Osteocyte (in vitro differentiated cells): ENCODE results near the gene CHST12. TPM values are rescaled to one million over a fixed set of nuclear protein-coding genes. Genes with fewer than 3 reads are reported as not detected.

ENCODE experiments used
- DNase-seq: peaks from one replicate; pipeline ENCODE4 v3.0.0; 2021; ENCODE audit warnings: mixed read lengths; ENCODE audit not compliant: unreplicated experiment; ENCODE audit errors: extremely low spot score
- H3K27ac Mint-ChIP-seq: one replicate; pipeline ENCODE4 v1.8.0; 2021; ENCODE audit warnings: mild to moderate bottlenecking, mixed read lengths; ENCODE audit not compliant: unreplicated experiment
- H3K27me3 Mint-ChIP-seq: one replicate; pipeline ENCODE4 v1.8.0; 2021; ENCODE audit warnings: mixed read lengths; ENCODE audit not compliant: unreplicated experiment
- H3K36me3 Mint-ChIP-seq: one replicate; pipeline ENCODE4 v1.8.0; 2021; ENCODE audit warnings: mixed read lengths; ENCODE audit not compliant: unreplicated experiment
- H3K4me1 Mint-ChIP-seq: one replicate; pipeline ENCODE4 v1.8.0; 2021; ENCODE audit warnings: mixed read lengths; ENCODE audit not compliant: unreplicated experiment
- H3K4me3 Mint-ChIP-seq: one replicate; pipeline ENCODE4 v1.8.0; 2021; ENCODE audit warnings: mild to moderate bottlenecking, moderate library complexity, mixed read lengths; ENCODE audit not compliant: unreplicated experiment
- H3K9me3 Mint-ChIP-seq: one replicate; pipeline ENCODE4 v1.8.0; 2021; ENCODE audit warnings: mixed read lengths; ENCODE audit not compliant: unreplicated experiment
- total RNA-seq: library from RNA; stranded (reverse); gene quantifications from 2 replicates; pipeline ENCODE4 v1.2.1, GENCODE V29; 2021
- TF ChIP-seq, protein P1 (sequence below): fragments of 200-600 bp; sonication (generic); IDR thresholded peaks from 2 replicates; pipeline ENCODE4 v1.5.0; 2021; ENCODE audit warnings: antibody characterized with exemption, mild to moderate bottlenecking, moderate library complexity

Gene CHST12
- total RNA-seq, 1 donor from 2014 or later: 30.2 TPM

DNA sequence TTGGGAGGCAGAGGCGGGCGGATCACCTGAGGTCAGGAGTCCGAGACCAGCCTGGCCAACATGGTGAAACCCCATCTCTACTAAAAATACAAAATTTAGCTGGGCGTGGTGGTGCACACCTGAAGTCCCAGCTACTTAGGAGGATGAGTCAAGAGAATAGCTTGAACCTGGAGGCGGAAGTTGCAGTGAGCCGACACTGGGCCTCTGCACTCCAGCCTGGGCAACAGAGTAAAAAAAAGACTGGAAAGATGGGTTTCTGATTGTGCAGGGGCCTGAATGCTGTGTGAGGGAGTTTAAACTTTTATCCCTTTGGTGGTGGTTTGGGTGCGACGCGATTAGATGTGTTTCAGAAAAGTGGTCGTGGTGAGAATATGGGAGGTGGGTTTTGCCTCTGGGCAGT, 1.8 kb downstream of the CHST12 start:
- H3K27me3 Mint-ChIP-seq: no peaks in the 10 kb centered on the region
- no peak for DNase-seq
- H3K4me3 Mint-ChIP-seq: peak overlapping the region; percentile 83
- H3K4me1 Mint-ChIP-seq: peaks cover 37% of the 10 kb centered on the region
- no peak overlapping the region for H3K27ac Mint-ChIP-seq
- no peaks in the 10 kb centered on the region for H3K9me3 Mint-ChIP-seq
- TF ChIP-seq, protein P1, sequence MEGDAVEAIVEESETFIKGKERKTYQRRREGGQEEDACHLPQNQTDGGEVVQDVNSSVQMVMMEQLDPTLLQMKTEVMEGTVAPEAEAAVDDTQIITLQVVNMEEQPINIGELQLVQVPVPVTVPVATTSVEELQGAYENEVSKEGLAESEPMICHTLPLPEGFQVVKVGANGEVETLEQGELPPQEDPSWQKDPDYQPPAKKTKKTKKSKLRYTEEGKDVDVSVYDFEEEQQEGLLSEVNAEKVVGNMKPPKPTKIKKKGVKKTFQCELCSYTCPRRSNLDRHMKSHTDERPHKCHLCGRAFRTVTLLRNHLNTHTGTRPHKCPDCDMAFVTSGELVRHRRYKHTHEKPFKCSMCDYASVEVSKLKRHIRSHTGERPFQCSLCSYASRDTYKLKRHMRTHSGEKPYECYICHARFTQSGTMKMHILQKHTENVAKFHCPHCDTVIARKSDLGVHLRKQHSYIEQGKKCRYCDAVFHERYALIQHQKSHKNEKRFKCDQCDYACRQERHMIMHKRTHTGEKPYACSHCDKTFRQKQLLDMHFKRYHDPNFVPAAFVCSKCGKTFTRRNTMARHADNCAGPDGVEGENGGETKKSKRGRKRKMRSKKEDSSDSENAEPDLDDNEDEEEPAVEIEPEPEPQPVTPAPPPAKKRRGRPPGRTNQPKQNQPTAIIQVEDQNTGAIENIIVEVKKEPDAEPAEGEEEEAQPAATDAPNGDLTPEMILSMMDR: no peak
- peaks cover 7% of the 10 kb centered on the region for H3K36me3 Mint-ChIP-seq

DNA sequence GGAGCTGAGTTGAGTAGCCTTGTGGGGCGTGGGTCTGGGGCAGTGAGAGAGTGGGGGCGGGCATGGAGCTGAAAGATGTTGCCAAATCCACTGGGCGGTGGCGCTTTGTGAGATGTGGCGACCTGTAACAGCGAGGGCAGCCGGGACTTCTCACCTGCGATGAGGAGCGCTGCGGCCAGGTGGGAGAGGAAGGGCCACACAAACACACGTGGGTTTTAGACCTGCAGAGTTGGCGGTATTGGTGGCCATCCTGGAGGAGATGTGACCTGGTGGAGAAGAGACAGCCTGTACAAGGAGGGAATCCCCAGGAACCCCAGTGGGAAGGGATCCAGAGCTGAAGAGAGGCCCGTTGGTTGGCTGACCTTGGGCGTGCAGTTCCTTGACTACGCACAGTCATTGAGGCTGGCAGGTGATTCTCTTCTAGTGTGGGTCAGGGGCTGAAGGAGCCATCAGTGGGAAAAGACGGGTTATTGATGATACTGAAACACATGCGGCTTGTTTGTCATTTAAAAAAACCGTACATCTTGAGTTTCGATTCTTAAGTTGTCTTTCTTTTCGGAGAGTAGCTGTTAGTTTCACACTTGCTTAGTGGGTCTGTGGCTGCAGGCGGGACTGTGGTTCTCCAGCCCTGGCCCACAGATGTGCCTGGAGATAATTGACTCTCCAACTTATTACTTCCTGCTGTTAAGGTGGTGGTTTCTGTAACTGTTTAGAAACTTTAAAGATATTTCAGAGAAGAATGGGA, 2.4 kb downstream of the CHST12 start:
- Mint-ChIP-seq H3K27ac (no peak overlapping the region), H3K4me1 (peaks cover 39% of the 10 kb centered on the region), H3K36me3 (peaks cover 7% of the 10 kb centered on the region), H3K9me3 (no peaks in the 10 kb centered on the region), H3K4me3 (no peak overlapping the region), H3K27me3 (no peaks in the 10 kb centered on the region)
- TF ChIP-seq, protein P1: no peak
- no peak for DNase-seq

DNA sequence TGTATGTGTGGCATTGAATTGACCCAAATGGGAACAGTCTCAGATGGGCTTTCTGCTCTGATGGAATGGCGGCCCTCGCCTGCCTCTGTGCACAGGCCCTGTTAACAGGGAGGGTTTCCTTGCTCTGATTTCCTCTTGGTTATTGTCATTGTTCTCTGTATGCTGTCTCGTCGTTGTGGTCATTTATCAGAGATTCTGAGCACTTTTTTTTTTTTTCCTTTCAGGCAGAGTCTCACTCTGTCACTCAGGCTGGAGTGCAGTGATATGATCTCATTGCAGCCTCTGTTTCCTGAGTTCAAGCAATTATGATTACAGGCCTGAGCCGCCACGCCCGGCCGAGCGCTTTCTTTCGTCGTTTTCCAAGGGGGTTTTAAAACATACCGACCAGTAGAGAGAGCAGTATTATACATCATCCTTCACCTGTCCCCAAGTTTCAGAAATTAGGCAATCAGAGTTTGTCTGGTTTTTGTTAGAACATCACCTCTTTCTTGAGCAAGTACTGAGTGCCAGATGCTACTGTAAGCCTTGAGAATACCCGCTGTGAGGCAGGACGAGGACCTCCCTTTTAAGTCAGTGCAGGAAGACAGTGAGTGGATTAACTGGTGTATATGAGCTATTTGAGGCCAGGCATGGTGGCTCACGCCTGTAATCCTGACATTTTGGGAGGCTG, 6.5 kb downstream of the CHST12 start:
- H3K4me1 Mint-ChIP-seq: peaks cover 52% of the 10 kb centered on the region
- H3K27ac Mint-ChIP-seq: peak overlapping the region; percentile 62

DNA sequence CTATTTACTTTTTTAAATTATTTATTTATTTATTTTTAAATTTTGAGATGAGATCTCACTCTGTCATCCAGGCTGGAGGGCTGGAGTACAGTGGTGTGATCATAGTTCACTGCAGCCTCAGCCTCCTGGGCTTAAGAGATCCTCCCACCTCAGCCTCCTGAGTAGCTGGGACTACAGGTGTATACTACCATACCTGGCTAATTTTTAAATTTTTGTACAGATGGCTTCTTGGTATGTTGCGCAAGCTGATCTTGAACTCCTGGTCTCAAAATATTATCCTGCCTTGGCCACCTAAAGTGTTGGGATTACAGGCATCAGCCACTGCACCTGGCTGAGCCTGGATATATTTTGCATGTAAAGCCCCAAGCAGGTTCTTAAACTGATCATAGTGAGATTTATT, 7.6 kb downstream of the CHST12 start:
- Mint-ChIP-seq H3K27me3 (no peaks in the 10 kb centered on the region), H3K4me1 (peaks cover 42% of the 10 kb centered on the region), H3K9me3 (no peaks in the 10 kb centered on the region), H3K27ac (no peak overlapping the region), H3K4me3 (no peak overlapping the region), H3K36me3 (peaks cover 8% of the 10 kb centered on the region)
- TF ChIP-seq, protein P1: no peak
- no peak for DNase-seq

More for the DNA sequence above, 6.5 kb downstream of the CHST12 start:
- Mint-ChIP-seq H3K27me3 (no peaks in the 10 kb centered on the region), H3K4me3 (no peak overlapping the region), H3K36me3 (peaks cover 9% of the 10 kb centered on the region), H3K9me3 (no peaks in the 10 kb centered on the region)
- DNase-seq: no peak
- TF ChIP-seq, protein P1: no peak
